Activated T-cell treated with anti-CD3 and anti-CD28 coated beads for 4 hours (primary cell): ENCODE results near the gene CXCR3.
"Not testable (repeated sequence)": the region's sequence is repeated elsewhere in the genome, so short reads cannot be mapped to it uniquely, and the experiment has no call there.

Experiments used
- DNase-seq: peaks from one replicate; pipeline ENCODE4 v3.0.0-alpha.2; 2020

The CXCR3 gene

GRCh38 chrX:71618303-71618721 lies at the start of gene CXCR3:
Gene CXCR3 (minus strand): TSS chrX:71618511. CDS start chrX:71618449, 62 bp downstream.
- peak; percentile 48 for DNase-seq

DNA sequence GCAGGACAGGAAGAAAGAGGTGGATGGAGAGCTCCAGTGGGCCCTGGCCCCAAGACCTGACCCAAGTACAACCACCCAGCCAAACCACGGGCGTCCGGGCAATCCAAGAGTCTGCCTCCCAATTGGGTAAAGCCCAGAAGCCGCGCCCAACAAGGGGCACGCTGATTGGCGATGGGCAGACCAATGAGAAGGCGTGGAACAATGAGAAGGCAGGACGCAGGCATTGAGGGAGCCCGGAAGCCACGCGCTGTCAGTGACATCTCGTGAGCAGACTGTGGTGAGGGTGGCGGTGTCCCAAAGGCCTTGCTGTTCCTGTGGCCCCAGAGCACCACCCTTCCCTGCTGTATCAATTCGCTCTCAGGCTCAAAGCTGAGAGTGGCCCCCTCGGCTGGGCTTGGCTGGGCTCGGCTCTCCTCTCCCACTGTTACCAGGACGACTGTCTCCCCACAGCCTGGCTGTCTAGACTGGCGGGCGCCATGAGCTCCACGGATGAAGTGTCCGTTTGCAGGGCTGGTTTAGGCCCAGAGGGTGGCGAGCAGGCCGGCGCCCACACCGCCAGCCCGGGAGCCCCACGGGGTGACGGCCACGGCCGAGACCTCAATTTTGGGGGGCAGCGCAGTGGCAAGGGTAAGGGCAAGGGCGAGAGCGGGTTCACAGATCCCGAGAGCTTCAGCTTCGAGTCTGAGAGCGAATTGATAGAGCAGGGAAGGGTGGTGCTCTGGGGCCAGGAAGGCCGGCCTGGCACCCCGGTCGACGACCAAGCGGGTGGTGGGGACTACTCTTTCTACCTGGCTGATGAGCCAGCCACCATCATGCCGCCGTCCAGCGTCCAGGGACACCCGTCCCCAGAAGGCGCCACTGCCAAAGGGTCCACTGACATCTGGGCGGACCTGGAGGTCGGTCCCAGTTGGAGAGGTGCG lies 49.3 kb upstream of the CXCR3 start, which contains the start of gene LOC101059915:
LOC101059915 (plus strand) TSS at position 219 of the 920 bp plus-strand sequence.
- no peak for DNase-seq

DNA sequence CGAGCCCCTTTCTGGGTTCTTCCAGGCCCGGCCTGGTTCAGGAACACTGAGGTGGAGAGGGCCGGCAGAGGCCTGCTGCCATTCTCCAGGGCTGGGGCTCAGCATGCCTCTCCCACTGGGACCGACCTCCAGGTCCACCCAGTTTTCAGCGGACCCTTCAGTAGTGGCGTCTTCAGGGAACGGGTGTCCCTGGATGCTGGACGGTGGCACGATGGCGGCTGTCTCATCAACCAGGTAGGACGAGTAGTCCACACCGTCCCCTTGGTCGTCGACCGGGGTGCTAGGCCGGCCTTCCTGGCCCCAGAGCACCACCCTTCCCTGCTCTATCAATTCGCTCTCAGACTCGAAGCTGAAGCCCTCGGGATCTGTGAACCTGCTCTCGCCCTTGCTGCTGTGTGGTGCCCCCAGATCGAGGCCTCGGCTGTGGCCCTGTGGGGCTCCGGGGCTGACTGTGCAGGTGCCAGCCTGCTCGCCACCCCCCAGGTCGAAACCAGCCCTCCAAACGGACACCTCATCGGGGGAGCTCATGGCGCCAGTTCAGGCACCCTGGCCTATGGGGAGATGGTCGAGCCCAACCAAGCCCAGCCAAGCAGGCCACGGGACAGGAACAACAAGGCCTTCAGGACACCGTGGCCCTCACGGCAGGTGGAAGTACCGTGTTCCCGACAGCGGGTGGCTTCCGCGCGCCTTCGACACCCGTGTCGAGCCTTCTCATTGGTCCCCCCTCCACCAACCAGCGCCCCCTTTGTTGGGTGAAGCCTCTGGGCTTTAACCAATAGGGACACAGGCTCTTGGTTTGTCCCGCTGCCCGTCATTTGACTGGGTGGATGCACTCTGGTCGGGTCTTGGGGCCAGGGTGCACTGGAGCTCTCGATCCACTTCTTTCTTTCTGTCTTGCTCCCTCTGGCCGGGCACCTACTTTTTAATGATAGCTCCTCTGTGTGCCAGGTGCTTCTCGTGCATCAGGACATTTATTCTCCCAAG lies 48.2 kb upstream of the CXCR3 start:
- DNase-seq, result no peak

DNA sequence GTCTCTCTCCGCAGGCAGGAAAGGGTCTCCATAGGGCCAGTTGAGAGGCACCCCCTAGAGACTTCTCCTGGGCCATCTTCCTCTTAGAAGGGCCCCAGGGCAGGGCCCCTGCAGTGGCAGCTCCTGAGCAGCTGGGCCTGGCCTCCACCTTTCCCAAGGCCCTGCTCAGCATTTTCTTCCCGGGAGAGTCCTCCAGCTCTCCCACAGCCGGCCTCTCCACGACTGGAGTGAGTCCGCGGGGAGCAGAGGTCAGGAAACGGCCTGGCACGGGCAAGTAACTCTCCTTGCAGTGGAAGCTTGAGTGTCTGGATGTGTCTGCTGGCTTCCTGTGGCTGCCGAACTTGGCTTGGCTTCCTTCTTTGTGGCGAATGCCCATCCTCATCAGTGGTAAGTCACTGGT lies 47.4 kb upstream of the CXCR3 start:
- DNase-seq, result no peak

- no peak for DNase-seq
Observed at GRCh38 chrX:71664889-71665491, 46.7 kb upstream of the CXCR3 start.

DNA sequence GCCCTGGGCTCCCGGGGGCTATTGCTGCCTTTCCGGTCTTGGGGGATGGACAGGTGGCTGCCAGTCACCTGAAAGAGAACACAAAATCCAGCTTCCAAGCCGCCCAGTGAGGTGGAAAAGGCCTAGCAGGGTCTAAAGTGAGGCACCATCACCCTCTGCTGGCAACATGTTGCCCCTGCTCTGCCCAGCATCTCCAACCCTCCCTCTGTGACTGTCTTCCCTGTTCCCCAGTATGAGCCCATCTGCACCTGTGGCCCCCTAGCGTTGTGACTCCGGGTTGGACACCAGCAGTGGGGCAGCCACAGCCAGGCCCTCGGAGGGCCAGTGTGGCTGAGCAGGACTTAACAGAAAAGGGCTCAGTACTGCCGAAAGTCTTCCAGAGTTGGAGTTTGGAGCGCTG lies 45.9 kb upstream of the CXCR3 start:
- DNase-seq, result not testable (repeated sequence)

DNA sequence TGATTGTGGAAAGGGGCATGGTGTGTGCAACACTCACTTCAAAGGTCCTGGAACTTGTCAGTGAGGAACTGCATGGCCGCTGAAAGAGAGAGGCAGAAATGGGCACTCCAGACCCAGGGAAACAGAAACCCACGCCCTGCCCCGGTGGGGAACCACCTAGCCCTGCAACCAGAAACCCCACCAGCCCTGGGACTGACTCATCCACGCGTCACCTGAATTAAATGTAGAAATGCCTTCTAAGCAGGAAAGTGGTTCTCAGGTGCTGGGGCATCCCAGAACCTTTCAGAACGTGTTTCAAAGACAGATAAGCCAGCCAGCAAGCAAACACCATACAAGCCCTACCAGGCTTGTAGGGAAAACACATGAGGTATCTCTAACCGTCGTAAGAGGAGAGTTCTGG lies 44.9 kb upstream of the CXCR3 start:
- peak; percentile 49 for DNase-seq

- DNase-seq, result not testable (repeated sequence)
Observed at GRCh38 chrX:71662654-71663053, 44.3 kb upstream of the CXCR3 start.

DNA sequence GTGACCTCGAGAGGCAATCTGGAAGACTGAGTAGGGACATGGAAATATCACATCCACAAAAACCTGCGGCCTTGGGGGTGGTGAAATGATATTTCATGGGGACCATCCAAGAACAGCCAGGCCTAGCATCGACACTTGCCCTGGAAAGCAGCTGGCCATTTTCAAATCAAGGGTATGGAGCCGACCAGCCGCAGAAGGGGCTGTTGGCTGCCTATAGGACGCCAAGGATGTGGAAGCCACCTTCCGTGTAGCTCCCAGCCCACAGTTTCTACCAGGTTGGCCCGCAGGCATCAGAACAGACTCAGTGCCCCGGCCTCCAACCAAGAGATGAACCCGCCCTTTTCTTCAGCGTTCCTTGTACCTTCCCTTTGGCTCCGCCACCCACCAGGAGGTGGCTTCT lies 43.6 kb upstream of the CXCR3 start:
- DNase-seq, result no peak

GRCh38 chrX:71660562-71661416 lies 42.5 kb upstream of the CXCR3 start:
- no peak for DNase-seq

DNA sequence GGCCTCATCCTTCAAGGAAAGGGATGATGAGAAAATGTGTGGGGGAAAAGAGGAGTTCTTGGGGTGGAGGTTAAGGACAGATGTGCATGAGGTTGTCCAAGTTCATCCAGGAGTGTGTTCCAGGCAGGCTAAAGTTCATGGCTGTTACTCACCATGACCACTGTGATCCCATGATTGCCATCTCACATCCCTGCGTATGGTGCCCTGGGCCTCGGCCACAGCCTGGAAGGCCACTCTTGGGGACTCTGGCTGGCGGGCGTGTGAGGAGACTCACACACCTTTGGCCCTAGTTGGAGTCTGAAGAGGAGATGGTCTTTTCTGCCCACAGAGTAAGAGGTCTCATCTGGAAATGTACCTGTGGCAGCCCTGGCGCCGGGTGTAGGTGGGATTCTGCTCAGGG lies 41.6 kb upstream of the CXCR3 start:
- DNase-seq, result no peak

- DNase-seq, result no peak
Observed at GRCh38 chrX:71659342-71659741, 41.0 kb upstream of the CXCR3 start.

DNA sequence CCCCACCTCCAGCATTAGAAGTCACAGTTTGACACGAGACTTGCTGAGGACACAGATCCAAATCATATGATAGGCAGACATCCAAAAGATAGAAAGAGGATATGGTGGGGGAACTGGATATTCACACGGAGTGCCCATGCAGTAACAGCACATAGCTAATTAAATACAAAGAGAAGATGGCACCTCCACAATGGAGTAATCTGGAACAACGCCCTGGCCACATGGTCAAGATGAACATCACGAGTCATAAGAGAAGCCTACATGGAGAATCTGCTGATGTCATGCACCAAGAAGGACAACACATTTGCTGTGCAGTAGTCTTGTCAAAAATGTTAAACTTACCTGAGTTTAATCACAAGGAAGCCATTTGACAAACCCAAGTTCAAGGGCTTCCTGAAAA lies 39.0 kb upstream of the CXCR3 start:
- DNase-seq, result no peak

GRCh38 chrX:71653344-71653743 lies 35.0 kb upstream of the CXCR3 start:
- DNase-seq, result no peak

DNA sequence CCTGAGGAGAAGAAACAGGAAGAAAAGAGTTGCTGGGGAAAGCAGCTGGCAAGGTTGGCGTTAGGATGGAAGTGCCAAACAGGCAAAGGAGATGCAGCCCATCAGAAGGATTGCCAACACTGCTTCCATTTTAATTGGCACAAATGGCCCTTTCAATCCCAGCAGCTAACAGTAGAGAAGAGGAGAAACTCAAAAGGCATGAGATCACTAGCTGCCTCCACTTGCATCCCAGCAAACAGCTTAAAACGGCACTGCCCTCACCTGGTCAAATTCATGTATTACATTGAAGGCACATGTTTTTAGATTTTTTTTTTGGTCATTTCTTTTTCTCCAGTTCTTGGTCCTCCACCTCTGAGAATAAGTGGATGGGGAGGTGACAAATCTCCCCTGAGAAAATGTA lies 34.1 kb upstream of the CXCR3 start:
- peak; percentile 50 for DNase-seq

GRCh38 chrX:71650333-71650969 lies 32.1 kb upstream of the CXCR3 start:
- DNase-seq, result no peak

DNA sequence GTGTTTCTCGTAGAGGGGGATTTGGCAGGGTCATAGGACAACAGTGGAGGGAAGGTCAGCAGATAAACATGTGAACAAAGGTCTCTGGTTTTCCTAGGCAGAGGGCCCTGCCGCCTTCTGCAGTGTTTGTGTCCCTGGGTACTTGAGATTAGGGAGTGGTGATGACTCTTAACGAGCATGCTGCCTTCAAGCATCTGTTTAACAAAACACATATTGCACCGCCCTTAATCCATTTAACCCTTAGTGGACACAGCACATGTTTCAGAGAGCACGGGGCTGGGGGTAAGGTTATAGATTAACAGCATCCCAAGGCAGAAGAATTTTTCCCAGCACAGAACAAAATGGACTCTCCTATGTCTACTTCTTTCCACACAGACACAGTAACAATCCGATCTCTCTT lies 26.1 kb upstream of the CXCR3 start:
- DNase-seq, result not testable (repeated sequence)

- DNase-seq, result no peak
Observed at GRCh38 chrX:71640002-71640401, 21.7 kb upstream of the CXCR3 start.

DNA sequence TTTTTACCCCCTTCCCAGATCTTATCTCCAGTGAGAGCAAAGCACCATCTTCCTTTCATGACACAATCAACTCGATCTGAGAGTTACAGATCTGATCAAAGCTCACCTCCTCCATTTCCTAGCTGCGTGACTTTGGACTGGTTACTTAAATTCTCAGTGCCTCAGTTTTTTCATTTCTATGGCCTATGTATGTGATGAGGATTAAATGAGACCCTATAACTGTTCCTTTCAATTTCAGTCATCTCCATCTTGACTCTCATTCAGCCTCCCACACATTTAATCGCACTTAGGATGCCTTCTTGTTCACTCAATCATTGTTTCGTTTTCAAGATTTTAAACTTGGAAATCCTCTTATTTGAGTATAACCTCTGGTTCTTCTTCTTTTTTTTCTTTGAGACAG lies 20.1 kb upstream of the CXCR3 start:
- no peak for DNase-seq

DNA sequence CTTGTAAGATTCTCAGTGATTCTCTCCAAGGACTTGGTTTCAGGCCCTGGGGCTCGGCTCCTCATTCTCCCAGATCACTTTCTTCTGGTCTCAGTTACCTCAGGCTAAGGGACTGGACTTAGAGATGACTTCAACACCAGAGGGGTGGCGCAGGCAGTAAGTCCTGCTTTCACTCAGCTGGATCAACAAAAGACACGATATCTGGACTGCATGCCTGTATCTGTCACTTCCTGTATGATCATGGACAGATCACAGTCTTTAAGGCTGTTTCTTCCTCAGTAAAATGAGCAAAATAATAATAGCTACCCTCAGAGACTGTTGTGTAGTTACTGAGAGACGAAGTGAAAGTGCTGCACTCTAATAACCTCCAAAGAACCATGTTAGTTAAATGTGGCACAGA lies 19.5 kb upstream of the CXCR3 start:
- DNase-seq, result no peak

GRCh38 chrX:71637253-71637618 lies 18.9 kb upstream of the CXCR3 start:
- no peak for DNase-seq
